ENCODE results near the gene ECSIT. TPM values are rescaled to one million over a fixed set of nuclear protein-coding genes. Genes with fewer than 3 reads are reported as not detected.
"Not testable (repeated sequence)": the region's sequence is repeated elsewhere in the genome, so short reads cannot be mapped to it uniquely, and the experiment has no call there.

The ECSIT gene
- total RNA-seq = 10 to 100 TPM; 27.0 to 37.3 TPM

GRCh38 chr19:11528551-11529341, at the start of gene ECSIT:
ECSIT (minus strand) TSS chr19:11529134; CDS start chr19:11519170, 9,964 bp downstream.
- Mint-ChIP-seq H3K27me3 (no peaks in the 10 kb centered on the region), H3K4me3 (peak within 1 kb of the TSS; percentile 98)

GRCh38 chr19:11577451-11578257, 48.7 kb upstream of the ECSIT start, which contains the start of gene ACP5:
ACP5 (minus strand) TSS chr19:11577645; CDS start chr19:11577317, 328 bp downstream.
- Mint-ChIP-seq H3K36me3 (no peaks in the 10 kb centered on the region), H3K4me3 (peak within 1 kb of the TSS; percentile 53), H3K27ac (no peak within 1 kb of the TSS), H3K9me3 (no peaks in the 10 kb centered on the region), H3K4me1 (ENCODE audit: low read depth in 2 of 2) (peaks cover 12 to 14% of the 10 kb centered on the region in 2 donors), H3K27me3 (no peaks in the 10 kb centered on the region)
- no peak for DNase-seq (ENCODE audit: low spot score)
- no peak for ATAC-seq

More at GRCh38 chr19:11528551-11529341, at the start of gene ECSIT:
- H3K27ac Mint-ChIP-seq = peak within 1 kb of the TSS; percentile 88 to 94
- peak; percentile 98 to 99 for ATAC-seq
- peak; percentile 96 for DNase-seq (ENCODE audit: low spot score)
- H3K36me3 Mint-ChIP-seq = no peaks in the 10 kb centered on the region
- H3K9me3 Mint-ChIP-seq = no peaks in the 10 kb centered on the region
- H3K4me1 Mint-ChIP-seq (ENCODE audit: low read depth in 2 of 2) = peaks cover 19 to 21% of the 10 kb centered on the region in 2 donors

GRCh38 chr19:11576227-11576626, 47.3 kb upstream of the ECSIT start:
- no peak for ATAC-seq

GRCh38 chr19:11574689-11575088, 45.8 kb upstream of the ECSIT start:
- H3K36me3 Mint-ChIP-seq = no peaks in the 10 kb centered on the region
- no peak overlapping the region for H3K27ac Mint-ChIP-seq
- no peaks in the 10 kb centered on the region for H3K9me3 Mint-ChIP-seq
- H3K27me3 Mint-ChIP-seq = no peaks in the 10 kb centered on the region
- H3K4me3 Mint-ChIP-seq = no peak overlapping the region
- no peak for DNase-seq (ENCODE audit: low spot score)
- no peak for ATAC-seq
- peaks cover 0 to 2% of the 10 kb centered on the region in 2 donors for H3K4me1 Mint-ChIP-seq (ENCODE audit: low read depth in 2 of 2)

More at GRCh38 chr19:11576227-11576626, 47.3 kb upstream of the ECSIT start:
- H3K4me3 Mint-ChIP-seq = no peak overlapping the region
- H3K27me3 Mint-ChIP-seq = no peaks in the 10 kb centered on the region
- no peaks in the 10 kb centered on the region for H3K36me3 Mint-ChIP-seq
- no peaks in the 10 kb centered on the region for H3K9me3 Mint-ChIP-seq
- no peak for DNase-seq (ENCODE audit: low spot score)
- no peak overlapping the region for H3K27ac Mint-ChIP-seq
- peaks cover 5 to 7% of the 10 kb centered on the region in 2 donors for H3K4me1 Mint-ChIP-seq (ENCODE audit: low read depth in 2 of 2)

GRCh38 chr19:11573763-11574162, 44.8 kb upstream of the ECSIT start:
- H3K36me3 Mint-ChIP-seq; H3K27me3 Mint-ChIP-seq; DNase-seq (ENCODE audit: low spot score): not testable (repeated sequence)

GRCh38 chr19:11573354-11573753, 44.4 kb upstream of the ECSIT start:
- not testable (repeated sequence) for H3K27me3 Mint-ChIP-seq; H3K27ac Mint-ChIP-seq; ATAC-seq; H3K4me1 Mint-ChIP-seq (ENCODE audit: low read depth in 2 of 2); H3K9me3 Mint-ChIP-seq; H3K36me3 Mint-ChIP-seq; DNase-seq (ENCODE audit: low spot score); H3K4me3 Mint-ChIP-seq

More at GRCh38 chr19:11573763-11574162, 44.8 kb upstream of the ECSIT start:
- H3K27ac Mint-ChIP-seq; H3K9me3 Mint-ChIP-seq; ATAC-seq; H3K4me1 Mint-ChIP-seq (ENCODE audit: low read depth in 2 of 2); H3K4me3 Mint-ChIP-seq: not testable (repeated sequence)

- H3K27ac Mint-ChIP-seq = no peak overlapping the region
- H3K4me1 Mint-ChIP-seq (ENCODE audit: low read depth in 2 of 2) = peaks cover 12 to 13% of the 10 kb centered on the region in 2 donors
- no peaks in the 10 kb centered on the region for H3K36me3 Mint-ChIP-seq
- no peak for ATAC-seq
- no peaks in the 10 kb centered on the region for H3K27me3 Mint-ChIP-seq
- H3K9me3 Mint-ChIP-seq = no peaks in the 10 kb centered on the region
- DNase-seq (ENCODE audit: low spot score) = no peak
- no peak overlapping the region for H3K4me3 Mint-ChIP-seq
Measured at GRCh38 chr19:11570039-11570462, 41.1 kb upstream of the ECSIT start.

- no peak for ATAC-seq
- Mint-ChIP-seq H3K27ac (no peak overlapping the region), H3K27me3 (no peaks in the 10 kb centered on the region), H3K9me3 (no peaks in the 10 kb centered on the region), H3K36me3 (no peaks in the 10 kb centered on the region), H3K4me3 (no peak overlapping the region), H3K4me1 (ENCODE audit: low read depth in 2 of 2) (peaks cover 17 to 18% of the 10 kb centered on the region in 2 donors)
- no peak for DNase-seq (ENCODE audit: low spot score)
Measured at GRCh38 chr19:11566164-11566563, 37.2 kb upstream of the ECSIT start.

GRCh38 chr19:11565649-11565980, 36.7 kb upstream of the ECSIT start:
- DNase-seq (ENCODE audit: low spot score); H3K36me3 Mint-ChIP-seq; H3K4me3 Mint-ChIP-seq; ATAC-seq; H3K9me3 Mint-ChIP-seq; H3K27ac Mint-ChIP-seq; H3K27me3 Mint-ChIP-seq: not testable (repeated sequence)
- H3K4me1 Mint-ChIP-seq (ENCODE audit: low read depth in 2 of 2) = peaks cover 19 to 21% of the 10 kb centered on the region in 2 donors

GRCh38 chr19:11564082-11564807, 35.3 kb upstream of the ECSIT start:
- DNase-seq (ENCODE audit: low spot score); H3K27me3 Mint-ChIP-seq: not testable (repeated sequence)

GRCh38 chr19:11563532-11563931, 34.6 kb upstream of the ECSIT start:
- Mint-ChIP-seq H3K27me3 (no peaks in the 10 kb centered on the region), H3K36me3 (no peaks in the 10 kb centered on the region), H3K9me3 (no peaks in the 10 kb centered on the region), H3K4me1 (ENCODE audit: low read depth in 2 of 2) (peaks cover 28 to 31% of the 10 kb centered on the region in 2 donors), H3K27ac (no peak overlapping the region), H3K4me3 (no peak overlapping the region)
- ATAC-seq = no peak
- DNase-seq (ENCODE audit: low spot score) = no peak

More at GRCh38 chr19:11564082-11564807, 35.3 kb upstream of the ECSIT start:
- not testable (repeated sequence) for H3K27ac Mint-ChIP-seq, ATAC-seq, H3K36me3 Mint-ChIP-seq, H3K4me3 Mint-ChIP-seq, H3K9me3 Mint-ChIP-seq
- peaks cover 28 to 29% of the 10 kb centered on the region in 2 donors for H3K4me1 Mint-ChIP-seq (ENCODE audit: low read depth in 2 of 2)

GRCh38 chr19:11560404-11561051, 31.6 kb upstream of the ECSIT start:
- peaks cover 38 to 39% of the 10 kb centered on the region in 2 donors for H3K4me1 Mint-ChIP-seq (ENCODE audit: low read depth in 2 of 2)
- ATAC-seq = peak; percentile 56 to 64
- H3K36me3 Mint-ChIP-seq = no peaks in the 10 kb centered on the region
- peak overlapping the region; percentile 89 for H3K4me3 Mint-ChIP-seq
- DNase-seq (ENCODE audit: low spot score) = peak; percentile 72
- no peaks in the 10 kb centered on the region for H3K27me3 Mint-ChIP-seq
- peak overlapping the region; percentile 65 to 73 for H3K27ac Mint-ChIP-seq
- H3K9me3 Mint-ChIP-seq = no peaks in the 10 kb centered on the region
